ENCODE measurements around the gene ELAVL2.

GRCh38 chr9:23674016-23674585 lies 151.9 kb downstream of the ELAVL2 start:
- TF ChIP-seq CTCF (IDR thresholded peaks at IDR 0.05) (no peak), POLR2A (IDR thresholded peaks at IDR 0.05) (no peak), POLR2AphosphoS5 (IDR thresholded peaks at IDR 0.05) (no peak), EP300 (IDR thresholded peaks at IDR 0.05) (no peak)
